Measurements from ENCODE around the gene PARD3B.

GRCh38 chr2:204557604-204558003 is 12.3 kb downstream of the PARD3B start:
- TF ChIP-seq, protein P1, sequence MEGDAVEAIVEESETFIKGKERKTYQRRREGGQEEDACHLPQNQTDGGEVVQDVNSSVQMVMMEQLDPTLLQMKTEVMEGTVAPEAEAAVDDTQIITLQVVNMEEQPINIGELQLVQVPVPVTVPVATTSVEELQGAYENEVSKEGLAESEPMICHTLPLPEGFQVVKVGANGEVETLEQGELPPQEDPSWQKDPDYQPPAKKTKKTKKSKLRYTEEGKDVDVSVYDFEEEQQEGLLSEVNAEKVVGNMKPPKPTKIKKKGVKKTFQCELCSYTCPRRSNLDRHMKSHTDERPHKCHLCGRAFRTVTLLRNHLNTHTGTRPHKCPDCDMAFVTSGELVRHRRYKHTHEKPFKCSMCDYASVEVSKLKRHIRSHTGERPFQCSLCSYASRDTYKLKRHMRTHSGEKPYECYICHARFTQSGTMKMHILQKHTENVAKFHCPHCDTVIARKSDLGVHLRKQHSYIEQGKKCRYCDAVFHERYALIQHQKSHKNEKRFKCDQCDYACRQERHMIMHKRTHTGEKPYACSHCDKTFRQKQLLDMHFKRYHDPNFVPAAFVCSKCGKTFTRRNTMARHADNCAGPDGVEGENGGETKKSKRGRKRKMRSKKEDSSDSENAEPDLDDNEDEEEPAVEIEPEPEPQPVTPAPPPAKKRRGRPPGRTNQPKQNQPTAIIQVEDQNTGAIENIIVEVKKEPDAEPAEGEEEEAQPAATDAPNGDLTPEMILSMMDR (IDR thresholded peaks at IDR 0.05; ENCODE audit: borderline replicate concordance, extremely low read depth, low read length, poor library complexity, severe bottlenecking), result no peak
- TF ChIP-seq EZH2 (IDR thresholded peaks at IDR 0.05; ENCODE audit: borderline replicate concordance, low read depth, low read length, severe bottlenecking), result no peak

Measured in DND-41 (cell line).